HG02943 (cell line): ENCODE measurements around the gene EML3.
A peak's percentile ranks its signal among the peaks of the same experiment; 100 is the strongest.
"Not testable (repeated sequence)": the region's sequence is repeated elsewhere in the genome, so short reads cannot be mapped to it uniquely, and the experiment has no call there.

Experiments
- ATAC-seq: cut with Tn5 transposase; IDR thresholded peaks from one replicate; pipeline ENCODE4 v1.9.1; 2021; ENCODE audit warnings: mild to moderate bottlenecking, low read depth, moderate library complexity; ENCODE audit not compliant: unreplicated experiment

EML3 gene, protein sequence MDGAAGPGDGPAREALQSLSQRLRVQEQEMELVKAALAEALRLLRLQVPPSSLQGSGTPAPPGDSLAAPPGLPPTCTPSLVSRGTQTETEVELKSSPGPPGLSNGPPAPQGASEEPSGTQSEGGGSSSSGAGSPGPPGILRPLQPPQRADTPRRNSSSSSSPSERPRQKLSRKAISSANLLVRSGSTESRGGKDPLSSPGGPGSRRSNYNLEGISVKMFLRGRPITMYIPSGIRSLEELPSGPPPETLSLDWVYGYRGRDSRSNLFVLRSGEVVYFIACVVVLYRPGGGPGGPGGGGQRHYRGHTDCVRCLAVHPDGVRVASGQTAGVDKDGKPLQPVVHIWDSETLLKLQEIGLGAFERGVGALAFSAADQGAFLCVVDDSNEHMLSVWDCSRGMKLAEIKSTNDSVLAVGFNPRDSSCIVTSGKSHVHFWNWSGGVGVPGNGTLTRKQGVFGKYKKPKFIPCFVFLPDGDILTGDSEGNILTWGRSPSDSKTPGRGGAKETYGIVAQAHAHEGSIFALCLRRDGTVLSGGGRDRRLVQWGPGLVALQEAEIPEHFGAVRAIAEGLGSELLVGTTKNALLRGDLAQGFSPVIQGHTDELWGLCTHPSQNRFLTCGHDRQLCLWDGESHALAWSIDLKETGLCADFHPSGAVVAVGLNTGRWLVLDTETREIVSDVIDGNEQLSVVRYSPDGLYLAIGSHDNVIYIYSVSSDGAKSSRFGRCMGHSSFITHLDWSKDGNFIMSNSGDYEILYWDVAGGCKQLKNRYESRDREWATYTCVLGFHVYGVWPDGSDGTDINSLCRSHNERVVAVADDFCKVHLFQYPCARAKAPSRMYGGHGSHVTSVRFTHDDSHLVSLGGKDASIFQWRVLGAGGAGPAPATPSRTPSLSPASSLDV

DNA sequence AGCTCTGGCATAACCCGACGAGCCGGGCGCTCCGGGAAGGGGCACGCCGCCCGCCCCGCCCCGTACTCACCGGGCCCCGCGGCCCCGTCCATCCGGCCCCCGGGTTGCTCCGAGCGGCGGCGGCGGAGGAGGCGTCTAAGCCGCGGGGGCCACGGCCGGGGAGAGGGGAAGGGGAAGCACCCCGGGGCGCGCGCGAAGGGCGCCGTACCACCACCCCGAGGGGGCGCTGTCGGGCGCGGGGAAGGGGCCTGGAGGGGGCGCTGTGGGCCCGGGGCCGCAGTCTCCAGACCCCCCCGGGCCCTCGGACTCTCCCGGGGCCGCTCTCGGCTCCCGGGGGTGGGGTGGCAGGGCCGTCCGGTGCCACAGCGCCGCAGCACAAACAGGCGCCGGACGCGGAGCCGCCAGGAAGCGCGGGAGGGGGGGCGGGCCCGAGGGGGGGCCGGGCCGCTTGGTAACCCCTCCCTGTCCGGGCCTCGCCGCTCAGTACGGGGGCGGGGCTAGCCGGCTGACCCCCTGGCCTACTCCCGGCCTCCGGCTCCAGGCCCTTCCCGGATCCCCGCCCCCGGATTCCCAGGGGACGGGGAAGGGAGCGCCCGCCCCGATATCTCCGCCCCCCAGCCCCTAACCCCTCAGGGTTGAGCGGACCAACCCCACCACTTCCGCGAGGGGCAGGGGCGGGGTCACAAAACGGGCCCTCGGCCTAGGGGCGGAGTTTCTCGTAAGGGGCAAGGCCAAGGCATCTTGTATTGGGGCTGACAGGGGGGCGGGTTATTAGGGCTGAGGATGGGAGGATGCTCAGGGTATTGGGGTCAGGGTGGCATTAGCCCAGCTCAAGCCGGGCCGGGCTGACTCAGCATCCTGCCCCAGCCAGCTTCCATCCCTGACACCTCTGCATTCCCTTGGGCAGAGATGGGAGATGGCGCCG, at the start of gene EML3, which contains the start of gene ROM1:
Gene EML3, minus strand, starts transcription at position 410 of the 925 bp plus-strand sequence. Its CDS starts 318 bp downstream, at position 92.
Gene ROM1, plus strand, starts transcription at position 892 of the 925 bp plus-strand sequence. Its CDS starts 25 bp downstream, at position 917.
- peak; percentile 61 for ATAC-seq

DNA sequence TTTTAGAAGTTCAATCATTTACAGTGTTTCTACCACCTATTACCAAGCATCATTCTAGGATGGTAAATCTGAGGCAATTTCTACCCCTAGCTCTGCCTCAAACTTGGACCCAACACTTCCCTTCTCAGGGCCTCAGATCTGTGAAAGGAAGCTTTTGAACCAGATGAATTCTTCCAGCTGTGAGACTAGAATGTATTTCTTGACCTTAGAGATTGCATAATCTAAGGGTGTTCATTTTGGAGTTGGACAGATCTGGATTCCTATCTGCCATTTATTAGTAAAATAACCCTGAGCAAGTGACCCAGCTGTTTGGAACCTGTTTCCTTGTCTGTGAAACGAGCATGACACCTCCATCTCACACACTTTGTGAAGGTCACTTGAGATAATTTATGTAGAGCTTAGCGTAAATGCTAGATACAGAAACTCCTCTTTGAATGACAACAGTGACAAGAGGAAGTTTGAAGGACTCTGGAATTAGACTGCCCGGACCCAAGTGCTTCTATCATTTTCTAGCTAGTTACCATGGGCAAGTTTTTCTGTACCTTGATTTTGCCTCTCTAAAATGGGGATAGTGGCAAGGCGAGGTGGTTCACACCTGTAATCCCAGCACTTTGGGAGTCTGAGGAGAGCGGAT, 44.3 kb upstream of the EML3 start:
- no peak for ATAC-seq

DNA sequence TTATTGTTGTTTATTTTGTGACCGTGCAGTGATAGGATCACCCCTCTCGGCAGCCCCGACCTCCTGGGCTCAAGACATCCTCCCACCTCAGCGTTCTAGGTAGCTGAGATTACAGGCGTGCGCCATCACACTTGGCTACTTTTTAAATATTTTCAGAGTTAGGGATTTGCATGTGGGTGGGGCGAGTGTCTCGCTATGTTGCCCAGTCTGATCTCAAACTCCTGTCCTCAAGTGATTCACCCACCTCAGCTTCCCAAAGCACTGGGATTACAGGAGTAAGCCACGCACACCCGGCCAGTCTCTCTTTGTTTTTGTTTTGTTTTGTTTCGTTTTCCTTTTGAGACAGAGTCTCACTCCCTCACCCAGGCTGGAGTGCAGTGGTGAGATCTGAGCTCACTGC, 41.7 kb upstream of the EML3 start:
- ATAC-seq = no peak

DNA sequence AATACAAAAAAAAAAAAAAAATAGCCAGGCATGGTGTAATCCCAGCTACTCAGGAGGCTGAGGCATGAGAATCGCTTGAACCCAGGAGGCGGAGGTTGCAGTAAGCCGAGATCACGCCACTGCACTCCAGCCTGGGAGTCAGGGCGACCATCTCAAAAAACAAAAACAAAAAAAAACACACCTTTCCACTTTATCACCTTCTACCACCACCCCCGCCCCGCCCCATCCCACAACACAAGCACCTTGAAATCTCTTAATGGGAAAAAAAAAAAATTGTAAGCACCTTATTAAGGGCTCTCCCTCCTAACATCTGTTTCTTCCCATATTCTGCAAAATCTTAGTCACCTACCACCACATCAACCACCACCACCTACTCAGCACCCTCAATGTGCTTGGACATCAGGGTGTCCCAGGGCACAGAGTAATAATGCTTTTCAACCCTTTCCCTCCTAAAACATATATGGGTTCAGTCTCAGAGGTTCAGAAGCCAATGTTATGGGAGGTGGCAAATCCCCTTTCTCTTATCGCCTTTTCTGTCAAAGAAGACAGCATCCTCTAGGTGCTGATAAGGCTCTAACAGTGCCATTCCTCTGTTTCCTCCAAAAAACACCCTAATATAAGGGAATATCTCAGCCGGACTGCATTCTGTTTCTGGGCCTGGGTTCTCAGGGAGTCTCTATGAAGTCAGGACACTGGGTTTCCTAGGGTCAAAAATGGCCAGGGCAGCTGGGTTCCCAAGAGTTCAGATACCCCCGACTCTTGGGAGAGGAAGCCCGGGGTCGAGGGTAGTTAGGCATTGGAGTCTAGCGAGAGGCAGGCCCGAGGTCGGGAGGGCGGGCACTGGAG, 39.8 kb upstream of the EML3 start:
- ATAC-seq = peak; percentile 24

DNA sequence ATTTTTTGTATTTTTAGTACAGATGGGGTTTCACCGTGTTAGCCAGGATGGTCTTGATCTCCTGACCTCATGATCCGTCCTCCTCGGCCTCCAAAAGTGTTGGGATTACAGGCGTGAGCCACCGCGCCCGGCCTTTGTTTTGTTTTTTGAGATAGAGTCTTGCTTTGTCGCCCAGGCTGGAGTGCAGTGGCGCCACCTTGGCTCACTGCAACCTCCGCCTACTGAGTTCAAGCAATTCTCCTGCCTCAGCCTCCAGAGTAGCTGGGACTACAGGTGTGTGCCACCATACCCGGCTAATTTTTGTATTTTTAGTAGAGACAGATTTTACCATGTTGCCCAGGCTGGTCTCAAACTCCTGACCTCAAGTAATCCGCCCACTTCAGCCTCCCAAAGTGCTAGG, 37.7 kb upstream of the EML3 start:
- ATAC-seq = not testable (repeated sequence)

DNA sequence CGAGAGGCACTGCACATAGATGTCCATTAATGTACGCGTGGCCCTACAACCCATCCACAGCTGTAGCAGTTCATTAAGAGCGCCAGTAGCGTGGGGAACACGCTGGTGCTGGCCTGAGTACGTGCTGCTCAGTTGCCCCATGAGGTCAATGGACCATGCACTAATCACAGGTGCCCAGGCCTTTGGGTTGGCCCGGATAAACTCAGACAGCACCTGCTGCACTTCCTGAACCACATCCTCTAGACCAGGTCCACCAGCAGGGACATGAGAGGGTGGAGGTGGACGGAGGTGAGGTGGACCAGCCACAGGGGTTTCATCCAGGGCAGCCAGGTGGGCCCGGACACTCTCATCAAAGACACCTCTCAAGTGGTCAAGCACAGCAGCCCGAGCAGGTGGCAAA, 36.9 kb upstream of the EML3 start:
- no peak for ATAC-seq

DNA sequence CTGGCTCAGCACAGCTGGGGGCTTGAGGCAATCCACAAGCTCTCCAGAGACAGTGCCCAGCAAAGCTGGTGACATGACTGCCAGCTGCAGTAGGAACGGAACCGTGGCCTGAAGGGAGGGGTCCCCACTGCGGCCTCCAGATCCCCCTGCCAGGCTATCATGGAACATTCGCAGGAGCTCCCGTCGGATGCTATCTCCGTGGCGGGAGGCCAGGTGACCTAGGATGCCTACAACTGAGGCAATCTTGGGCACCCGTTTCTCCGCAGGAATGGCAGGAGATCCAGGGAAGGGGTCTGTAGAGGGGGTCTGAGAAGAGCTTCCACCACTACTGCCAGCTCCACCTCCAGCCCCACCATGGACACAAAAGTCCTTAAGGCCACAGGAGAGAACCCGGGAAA, 36.4 kb upstream of the EML3 start:
- ATAC-seq = no peak

DNA sequence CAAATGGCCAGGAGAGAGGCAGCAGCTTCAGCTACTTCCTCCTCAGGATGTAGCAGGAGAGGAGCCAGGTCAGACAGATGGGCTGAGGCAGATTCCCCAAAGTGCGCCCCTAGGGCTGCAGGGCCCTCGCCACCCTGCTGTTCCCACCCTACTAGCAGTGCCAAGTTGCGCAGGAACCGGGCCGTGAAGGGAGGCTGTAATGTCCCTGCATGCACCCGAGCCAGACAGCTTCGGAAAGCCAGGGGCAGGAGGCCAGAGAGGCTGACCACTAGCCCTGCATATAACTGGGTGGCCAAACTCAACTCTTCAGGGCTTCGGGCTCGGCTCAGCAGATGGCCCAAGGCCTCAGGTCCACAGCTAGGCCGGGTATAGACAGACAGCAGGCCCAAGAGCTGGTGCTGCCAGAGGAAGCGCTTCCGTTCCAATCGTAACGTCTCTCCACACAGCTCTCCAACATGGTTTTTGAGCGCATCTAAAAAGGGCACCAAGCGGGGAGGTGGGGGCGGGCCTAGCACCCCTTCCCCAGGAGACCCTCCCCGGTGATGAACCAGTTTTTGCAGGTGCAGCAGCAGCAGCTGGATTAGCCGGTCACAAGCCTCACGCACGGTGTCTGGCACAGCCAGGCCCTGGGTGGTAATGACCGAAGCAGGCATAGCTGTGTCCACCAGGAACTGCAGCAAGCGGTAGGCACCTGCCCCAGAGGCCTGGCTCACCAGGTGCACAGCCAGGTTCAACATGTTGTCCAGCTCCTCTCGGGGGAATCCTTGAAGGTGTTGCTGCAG, 35.8 kb upstream of the EML3 start:
- no peak for ATAC-seq

DNA sequence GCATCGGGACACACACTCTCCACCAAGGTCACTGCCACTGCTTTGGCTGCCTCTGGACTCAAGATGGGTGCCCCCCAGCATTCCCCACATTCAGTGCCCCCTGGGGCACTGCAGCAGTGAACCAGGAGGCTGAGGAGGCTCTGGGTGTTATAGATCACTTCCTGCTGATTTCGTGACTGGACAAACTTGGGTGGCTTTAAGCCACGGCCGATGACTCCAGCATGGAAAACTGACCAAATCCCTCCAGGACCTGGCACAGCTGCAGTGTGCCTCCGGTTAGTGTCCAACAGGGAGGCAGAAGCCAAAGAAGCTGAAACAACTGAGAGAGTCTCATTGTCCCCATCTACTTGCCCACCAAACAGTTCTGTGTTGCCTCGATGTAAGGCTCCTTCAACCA, 35.0 kb upstream of the EML3 start:
- no peak for ATAC-seq

DNA sequence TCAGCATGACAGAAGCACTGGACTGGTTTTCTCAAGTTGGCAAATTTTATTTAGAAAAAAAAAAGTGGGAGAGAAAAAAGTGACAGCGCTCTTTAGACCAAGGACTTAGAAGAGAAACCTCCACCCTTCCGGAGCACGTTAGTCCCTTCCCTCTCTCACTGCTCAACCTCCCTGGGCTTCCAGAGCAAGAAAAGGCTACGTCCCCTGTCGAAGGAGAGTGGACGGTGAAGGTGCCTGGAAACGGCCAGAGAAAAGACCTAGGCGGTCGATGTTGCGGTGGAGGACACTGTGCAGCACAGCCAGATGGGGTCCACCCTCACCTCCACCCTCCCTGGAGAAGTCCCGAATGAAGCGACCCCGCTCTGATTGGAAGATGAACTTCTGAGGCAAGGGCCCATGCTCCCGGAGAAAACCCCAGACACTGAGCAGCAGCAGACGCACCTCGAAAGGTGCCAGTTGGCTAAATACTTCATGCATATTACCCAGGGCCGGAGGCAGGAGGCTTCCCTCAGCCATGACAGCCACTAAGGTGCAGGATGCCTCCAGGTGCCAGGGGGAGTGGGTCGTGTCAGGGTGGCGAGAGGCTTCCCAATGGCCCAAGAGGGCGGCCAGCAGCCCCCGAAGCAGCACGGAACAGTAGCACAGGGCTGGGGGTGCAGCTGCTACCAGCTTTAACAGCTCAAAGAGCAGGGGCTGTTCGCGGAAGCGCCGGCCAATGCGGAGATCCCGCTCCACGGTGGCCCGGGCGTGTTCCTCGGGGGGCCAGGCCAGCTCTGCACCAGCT, 34.4 kb upstream of the EML3 start:
- ATAC-seq = no peak

DNA sequence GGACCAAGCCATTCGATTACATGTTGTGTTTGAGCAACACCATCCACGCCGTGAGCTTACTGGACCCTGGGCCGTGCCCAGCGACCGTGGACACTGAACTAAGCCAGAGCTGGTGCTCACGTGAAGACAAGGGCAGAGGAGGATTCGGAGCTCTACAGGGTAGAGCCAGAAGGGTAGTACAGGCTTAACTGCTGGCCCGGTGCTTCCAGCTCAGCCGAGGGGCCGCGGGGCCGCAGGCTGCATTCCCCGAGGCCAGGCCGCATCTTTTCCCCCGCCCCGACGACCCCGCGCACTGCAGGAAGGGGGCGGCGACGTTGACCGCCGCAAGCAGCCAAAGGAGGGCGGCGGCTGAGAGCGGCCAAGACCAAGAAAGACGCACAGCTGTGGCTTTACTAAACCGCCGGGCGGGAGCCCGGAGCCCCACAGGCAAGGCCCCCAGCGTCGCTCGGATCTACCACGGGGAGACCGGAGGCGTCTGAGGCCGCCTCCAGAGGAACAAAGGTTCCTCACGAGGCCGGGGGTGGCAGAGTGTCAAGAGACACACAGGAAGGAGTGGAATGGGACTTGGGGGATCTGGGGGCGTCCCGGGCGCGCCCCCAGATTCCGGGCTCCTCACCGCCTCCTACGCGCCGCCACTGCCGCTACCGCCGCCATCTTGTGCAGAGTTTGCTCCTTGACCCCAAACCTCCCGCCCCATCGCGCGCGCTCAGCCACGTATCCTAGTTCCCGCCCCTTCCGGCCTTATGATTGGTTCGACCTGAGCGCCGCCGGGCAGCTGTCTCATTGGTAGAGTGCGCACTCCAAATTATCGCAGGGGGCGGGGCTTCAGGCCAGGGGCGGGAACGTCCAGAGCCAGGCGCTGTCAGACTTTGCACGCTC, 33.6 kb upstream of the EML3 start, which contains the start of gene GANAB:
Gene GANAB, minus strand, starts transcription at position 668 of the 879 bp plus-strand sequence. Its CDS starts 14 bp downstream, at position 654.
- ATAC-seq = peak; percentile 83

DNA sequence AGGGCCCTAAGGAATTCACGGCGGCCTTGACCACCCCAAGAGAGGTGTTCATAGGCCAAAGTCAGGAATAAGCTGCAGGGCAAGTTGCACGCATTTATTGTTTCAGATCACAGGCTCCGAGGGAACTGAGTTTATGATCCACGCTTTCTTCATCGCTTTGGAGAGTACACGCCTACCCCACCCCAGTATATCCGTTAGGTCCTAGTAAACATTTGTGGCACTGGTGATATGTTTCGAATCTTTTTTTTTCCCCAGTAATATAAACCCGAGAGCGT, 33.0 kb upstream of the EML3 start:
- ATAC-seq = no peak

DNA sequence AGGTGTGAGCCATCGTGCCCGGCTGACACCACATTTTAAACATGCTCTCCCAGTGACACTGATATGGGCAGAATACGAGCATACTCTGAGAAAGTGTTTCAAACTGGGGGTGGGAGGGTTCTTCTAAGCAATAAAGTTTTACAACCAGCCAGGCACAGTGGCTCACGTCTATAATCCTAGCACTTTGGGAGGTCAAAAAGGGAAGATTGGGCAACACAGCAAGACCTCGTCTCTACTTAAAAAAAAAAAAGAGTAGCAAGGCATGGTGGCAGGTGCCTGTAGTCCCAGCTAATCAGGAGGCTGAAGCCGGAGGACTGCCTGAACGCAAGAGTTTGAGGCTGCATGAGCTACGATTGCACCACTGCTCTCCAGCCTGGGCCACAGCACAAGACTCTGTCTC, 31.6 kb upstream of the EML3 start:
- no peak for ATAC-seq

DNA sequence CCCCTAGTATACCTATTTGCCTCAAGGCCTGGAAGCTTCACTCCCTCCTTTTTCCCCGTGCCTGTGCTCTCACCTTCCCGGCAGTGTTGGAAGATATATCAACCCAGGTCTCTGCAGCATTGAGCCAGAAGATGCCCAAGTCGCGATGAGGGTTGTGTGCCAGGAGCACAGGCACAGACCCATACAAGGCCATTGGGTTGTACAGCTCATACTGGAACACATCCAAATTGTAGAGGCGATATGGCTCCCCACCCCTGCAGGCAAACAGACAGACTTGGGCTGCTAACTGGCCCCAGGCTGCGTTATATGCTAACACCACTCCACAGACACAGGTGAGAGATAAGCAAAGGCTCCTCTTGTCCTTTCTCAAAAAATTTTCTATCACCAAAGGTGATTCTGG, 19.9 kb upstream of the EML3 start:
- no peak for ATAC-seq

DNA sequence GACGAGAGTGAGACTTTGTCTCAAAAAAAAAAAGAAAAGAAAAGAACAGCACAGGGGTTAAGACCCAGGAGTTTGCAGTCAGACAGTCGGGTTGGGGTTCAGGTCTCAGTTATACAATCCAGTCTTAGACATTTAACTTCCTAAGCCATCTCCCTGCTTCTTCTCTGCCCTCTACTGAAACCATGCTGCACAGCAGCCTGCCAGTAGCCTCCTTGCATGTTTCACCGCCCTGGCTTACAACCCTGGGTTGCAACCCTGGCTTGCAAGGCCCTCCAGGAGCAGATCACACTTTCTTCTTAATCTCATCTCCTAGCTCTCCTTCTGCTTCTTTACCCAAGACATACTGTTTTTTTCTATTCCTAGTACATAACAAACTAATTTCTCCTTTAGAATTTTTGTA, 15.1 kb upstream of the EML3 start:
- ATAC-seq = no peak

DNA sequence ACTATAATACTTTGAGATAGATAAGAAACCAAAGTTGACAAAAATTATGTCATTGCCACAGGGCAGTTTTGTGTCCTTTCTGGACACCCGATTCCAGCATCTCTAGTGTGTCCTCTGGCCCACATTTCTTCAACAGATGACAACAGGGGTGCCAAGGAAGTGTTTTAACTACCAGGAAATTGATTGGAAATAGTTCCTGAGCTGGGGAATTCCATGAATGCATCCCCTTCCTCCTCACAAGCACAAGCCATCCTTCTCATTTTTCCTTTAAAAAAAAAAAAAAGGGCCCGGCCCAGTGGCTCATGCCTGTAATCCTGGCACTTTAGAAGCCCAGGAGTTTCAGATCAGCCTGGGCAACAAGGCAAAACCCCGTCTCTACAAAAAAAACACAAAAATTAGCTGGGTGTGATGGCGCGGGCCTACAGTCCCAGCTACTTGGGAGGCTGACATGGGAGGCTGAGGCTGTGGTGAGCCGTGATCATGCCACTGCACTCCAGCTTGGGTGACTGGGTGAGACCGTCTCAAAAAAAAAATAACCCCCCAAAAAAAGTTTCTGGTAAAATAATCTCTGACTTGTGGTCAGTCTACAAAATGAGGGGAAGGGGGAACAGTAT, 10.0 kb upstream of the EML3 start:
- no peak for ATAC-seq
